Raji (cell line): ENCODE measurements around the gene PVALB.

ENCODE experiments used
- POLR2A ChIP-seq: IDR thresholded peaks from 2 replicates; pipeline ENCODE4 v1.6.1; 2011; ENCODE audit warnings: low read depth, low read length, control low read depth; ENCODE audit not compliant: insufficient read depth

The PVALB gene

GRCh38 chr22:36855478-36855877, 38.6 kb upstream of the PVALB start:
- TF ChIP-seq POLR2A, result no peak

- TF ChIP-seq POLR2A, result peak; percentile 33; the same call in 1 of the 2 replicates
These were observed 36.7 kb upstream of the PVALB start for GRCh38 chr22:36853407-36854099.

DNA sequence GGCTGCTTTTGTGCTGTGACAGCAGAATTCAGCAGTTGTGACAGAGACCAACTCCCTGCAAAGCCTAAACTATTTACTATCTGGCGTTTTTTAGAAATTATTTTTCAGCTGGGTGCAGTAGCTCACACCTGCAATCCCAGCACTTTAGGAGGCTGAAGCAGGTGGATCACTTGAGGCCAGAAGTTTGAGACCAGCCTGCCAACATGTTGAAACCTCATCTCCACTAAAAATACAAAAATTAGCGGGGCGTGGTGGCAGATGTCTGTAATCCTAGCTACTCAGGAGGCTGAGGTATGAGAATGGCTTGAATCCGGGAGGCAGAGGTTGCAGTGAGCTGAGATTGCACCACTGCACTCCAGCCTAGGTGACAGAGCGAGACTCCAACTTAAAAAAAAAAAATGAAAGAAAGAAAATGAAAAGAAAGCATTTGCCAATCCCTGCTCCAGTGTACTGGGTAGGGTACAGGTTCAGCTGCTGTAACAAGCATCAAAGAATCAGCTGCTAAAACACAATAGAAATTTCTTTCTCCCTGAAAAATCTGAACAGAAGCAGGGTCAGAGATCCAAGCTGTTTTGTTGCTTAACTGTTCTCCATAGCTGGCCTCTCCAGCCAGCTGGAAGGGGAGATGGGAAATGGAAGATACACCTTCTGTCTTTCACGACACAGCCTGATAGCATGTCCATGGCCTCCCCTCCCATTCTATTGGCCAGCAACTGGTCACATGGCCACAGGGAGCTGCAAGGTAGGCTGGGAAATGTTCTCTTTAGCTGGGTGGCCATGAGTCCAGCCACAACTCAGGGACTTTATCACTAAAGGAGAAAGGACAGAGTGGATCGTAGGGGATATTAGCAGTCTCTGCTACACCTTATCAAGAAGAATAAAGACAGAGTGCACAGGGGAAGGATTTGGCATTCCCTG, 35.5 kb upstream of the PVALB start:
- TF ChIP-seq POLR2A, result no peak

DNA sequence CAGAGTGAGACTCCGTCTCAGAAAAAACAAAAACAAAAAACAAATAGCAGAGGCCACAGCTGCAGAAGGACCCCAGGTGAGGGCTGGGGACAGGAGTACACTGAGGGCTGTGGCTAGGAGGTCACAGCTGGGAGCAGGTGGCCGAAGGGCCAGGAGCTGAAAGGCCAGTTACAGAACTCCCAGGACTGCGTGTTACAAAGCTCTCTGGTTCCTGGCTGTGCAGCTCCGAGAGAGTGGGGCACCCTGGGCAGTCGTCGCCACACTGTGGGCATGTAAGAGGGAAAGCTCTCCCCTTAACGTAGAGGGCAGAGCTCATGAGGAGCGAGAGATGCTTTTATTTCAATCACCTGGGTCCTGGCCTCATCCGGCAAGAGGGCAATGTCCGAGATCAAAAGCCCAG, 33.8 kb upstream of the PVALB start:
- TF ChIP-seq POLR2A, result no peak

DNA sequence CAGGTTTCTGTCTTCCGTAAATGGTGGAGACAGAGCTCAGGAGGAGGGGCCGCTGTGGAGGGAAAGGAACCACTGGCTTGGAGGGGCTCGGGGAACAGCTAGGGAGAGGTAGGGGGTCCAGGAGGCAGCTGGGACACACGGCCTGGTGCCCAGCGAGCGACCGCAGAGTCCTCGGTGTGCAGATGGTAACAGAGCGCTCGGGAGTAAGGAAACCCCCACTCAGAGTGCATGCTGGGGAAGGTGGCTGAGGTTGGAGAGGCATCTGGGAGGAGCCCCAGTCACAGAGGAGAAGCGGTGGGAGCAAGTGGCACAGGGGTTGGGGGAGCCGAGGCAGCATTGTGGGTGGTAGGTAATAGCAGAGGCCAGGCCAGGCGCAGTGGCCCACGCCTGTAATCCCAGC, 33.2 kb upstream of the PVALB start:
- no peak for TF ChIP-seq POLR2A

GRCh38 chr22:36846949-36847348, 30.1 kb upstream of the PVALB start:
- no peak for TF ChIP-seq POLR2A

- TF ChIP-seq POLR2A, result no peak
These were observed 29.4 kb upstream of the PVALB start for GRCh38 chr22:36846271-36846670.

DNA sequence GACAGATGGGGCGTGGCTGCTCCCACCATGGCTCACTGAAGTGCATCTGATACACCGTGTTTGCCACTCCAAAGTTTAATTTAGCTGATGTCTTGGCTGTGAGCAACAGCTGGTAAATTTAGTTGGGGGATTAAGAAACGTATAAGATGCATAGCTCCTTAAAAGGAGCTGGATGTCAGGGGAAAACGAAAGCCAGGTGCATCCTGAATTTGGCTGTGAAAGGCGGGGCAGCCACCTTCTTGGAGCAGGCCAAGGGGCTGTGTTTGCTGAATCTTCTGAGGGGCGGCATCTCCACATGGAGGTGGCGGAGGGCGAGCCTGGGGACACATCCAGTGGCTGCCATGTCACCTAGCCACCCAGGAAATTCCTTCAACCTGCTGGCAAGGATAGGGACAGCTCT, 23.3 kb upstream of the PVALB start:
- TF ChIP-seq POLR2A, result no peak

GRCh38 chr22:36839356-36840073, 22.7 kb upstream of the PVALB start:
- TF ChIP-seq POLR2A, result no peak

DNA sequence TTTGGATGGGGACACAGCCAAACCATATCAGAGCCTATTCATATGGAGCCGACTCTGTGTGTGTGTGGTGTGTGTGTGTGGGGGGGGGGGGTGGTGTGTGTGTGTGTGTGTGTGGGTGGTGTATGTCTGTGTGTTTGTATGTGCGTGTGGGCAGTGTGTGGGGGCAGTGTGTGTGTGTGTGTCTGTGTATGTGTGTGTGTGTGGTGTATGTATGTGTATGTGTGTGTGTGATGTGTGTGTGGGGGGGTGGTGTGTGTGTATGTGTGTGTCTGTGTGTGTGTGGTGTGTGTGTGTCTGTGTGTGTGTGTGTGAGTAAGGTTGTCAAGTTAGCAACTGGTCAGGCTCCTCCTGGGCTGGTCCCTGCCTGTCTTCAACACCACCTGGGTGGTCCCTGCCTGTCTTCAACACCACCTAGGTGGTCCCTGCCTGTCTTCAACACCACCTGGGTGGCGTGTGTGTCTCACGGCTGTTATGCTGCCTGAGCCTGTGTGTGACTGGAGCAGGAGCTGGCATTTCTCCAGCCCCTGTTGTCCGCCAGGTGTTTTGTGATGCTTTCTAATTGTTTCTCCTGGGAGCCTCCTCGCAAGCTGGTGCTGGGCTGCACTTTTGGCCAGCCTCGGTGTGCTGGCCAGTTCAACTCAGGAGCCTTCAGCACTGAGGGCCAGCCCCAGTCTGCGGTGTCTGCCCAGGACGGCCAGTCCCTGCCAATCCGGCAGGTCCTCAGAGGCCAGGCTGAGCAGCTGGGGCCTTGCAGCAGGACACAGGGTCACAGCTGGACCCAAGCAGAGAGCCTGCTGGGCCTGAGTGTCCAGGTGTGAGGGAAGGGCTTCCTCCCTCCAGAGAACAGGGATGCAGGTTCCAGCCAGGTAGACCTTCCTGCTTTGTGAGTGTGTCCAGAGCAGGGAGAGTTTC, 21.5 kb upstream of the PVALB start:
- no peak for TF ChIP-seq POLR2A

GRCh38 chr22:36835903-36836302, 19.1 kb upstream of the PVALB start:
- no peak for TF ChIP-seq POLR2A

- TF ChIP-seq POLR2A, result no peak
These were observed 16.2 kb upstream of the PVALB start for GRCh38 chr22:36833073-36833472.

DNA sequence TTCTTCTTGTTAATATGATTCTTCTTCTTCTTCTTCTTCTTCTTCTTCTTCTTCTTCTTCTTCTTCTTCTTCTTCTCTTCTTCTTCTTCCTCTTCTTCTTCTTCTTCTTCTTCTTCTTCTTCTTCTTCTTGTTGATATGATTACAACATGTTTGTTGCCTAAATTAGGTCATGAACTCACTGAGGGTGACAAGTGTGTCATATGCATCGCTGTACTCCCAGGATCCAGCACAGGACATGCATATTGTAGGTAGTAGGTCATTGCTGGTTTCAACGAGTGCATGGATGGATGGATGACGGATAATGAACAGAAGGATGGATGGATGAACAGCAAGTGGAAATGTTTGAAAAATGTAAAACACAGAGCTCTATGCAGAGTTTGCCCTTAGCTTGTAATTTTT, 14.9 kb upstream of the PVALB start:
- TF ChIP-seq POLR2A, result no peak

DNA sequence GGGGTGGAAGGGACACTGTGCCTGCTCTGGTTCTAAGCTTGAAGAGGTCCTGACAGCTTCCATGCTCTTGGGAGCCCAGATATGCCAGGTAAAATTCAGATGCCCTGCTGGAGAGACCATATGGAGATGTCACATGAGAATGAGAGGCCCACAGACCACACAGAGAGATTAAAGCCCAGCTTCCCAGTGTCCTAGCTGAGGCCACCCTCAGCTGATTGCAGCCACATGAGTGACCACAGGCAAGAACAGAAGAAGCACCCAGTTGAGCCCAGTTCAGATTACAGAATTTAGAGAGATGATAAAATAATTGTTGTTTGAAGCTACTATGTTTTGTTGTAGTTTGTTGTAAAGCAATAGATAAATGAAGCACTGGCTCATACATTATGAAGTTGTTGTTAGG, 14.4 kb upstream of the PVALB start:
- no peak for TF ChIP-seq POLR2A

GRCh38 chr22:36830601-36831000, 13.8 kb upstream of the PVALB start:
- TF ChIP-seq POLR2A, result no peak
